ENCODE data around the gene NOD2. TPM values are rescaled to one million over a fixed set of nuclear protein-coding genes. Genes with fewer than 3 reads are reported as not detected.
A peak's percentile ranks its signal among the peaks of the same experiment; 100 is the strongest.

Gene NOD2
- total RNA-seq, 1 donor from 2014 or later = 0.63 TPM

DNA sequence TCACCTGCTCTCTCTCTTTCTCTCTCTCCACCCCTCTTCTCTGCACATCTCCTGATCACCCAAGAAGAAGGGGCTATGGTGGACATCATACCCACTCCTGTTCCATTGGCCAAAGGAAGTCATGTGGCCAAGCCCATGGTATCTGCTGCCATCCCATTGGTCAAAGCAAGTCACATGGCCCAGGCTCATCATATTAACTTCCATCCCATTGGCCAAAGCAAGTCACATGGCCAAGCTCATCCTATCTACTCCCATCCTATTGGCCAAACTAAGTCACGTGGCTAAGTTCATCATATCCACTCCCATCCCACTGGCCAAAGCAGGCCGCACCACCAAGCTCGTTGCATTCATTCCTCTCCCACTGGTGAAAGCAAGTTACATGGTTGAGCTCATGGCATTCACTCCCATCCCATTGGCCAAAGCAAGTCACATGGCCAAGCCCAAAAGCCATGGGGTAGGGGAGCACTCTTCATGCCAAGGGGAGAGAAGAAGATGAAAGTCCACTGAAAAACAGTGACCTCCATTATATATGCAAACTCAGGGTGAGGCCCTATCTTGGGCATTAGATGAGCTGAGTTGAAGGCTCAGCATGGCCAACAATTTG is 41.5 kb upstream of the NOD2 start:
- no peak for DNase-seq (ENCODE audit: low spot score in 2 of 2, unreplicated experiment in 2 of 2)
- H3K27ac Mint-ChIP-seq = no peak overlapping the region
- no peaks in the 10 kb centered on the region for H3K27me3 Mint-ChIP-seq (ENCODE audit: low read depth)
- peaks cover 12% of the 10 kb centered on the region for H3K36me3 Mint-ChIP-seq
- TF ChIP-seq, protein P1, sequence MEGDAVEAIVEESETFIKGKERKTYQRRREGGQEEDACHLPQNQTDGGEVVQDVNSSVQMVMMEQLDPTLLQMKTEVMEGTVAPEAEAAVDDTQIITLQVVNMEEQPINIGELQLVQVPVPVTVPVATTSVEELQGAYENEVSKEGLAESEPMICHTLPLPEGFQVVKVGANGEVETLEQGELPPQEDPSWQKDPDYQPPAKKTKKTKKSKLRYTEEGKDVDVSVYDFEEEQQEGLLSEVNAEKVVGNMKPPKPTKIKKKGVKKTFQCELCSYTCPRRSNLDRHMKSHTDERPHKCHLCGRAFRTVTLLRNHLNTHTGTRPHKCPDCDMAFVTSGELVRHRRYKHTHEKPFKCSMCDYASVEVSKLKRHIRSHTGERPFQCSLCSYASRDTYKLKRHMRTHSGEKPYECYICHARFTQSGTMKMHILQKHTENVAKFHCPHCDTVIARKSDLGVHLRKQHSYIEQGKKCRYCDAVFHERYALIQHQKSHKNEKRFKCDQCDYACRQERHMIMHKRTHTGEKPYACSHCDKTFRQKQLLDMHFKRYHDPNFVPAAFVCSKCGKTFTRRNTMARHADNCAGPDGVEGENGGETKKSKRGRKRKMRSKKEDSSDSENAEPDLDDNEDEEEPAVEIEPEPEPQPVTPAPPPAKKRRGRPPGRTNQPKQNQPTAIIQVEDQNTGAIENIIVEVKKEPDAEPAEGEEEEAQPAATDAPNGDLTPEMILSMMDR (IDR thresholded peaks at IDR 0.05; ENCODE audit: unreplicated experiment) = no peak
- no peak overlapping the region for H3K4me3 Mint-ChIP-seq
- H3K4me1 Mint-ChIP-seq = peaks cover 6% of the 10 kb centered on the region
- H3K9me3 Mint-ChIP-seq = peaks cover 5% of the 10 kb centered on the region

DNA sequence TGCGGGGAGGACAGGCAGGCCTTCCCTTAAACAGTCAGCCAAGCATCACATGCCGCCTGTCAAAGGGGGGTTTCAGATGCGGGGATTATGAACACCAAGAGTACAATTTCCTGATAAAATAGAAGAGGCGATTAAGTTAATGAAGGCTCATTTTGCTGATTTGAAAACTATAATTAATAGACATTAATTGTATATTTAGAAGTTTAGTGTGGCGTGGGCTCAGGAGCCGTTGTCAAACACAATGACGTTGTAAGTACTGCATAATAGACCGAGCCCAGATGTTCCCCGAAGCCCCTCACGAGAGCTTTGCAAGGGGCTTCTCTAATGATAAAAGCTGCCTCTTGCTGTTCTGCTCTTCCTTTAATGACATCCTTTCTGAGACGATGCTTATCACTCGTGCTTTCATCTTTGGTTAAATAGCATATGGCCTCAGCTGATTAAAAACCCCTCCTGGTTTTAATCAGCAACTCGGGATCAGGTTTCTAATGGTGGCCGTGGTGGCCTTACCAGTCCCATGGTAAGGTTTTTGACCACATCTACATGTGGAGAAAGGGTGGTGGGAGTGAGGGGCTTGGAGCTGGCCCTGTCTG is 40.5 kb upstream of the NOD2 start:
- TF ChIP-seq, protein P1 (IDR thresholded peaks at IDR 0.05; ENCODE audit: unreplicated experiment) = no peak
- DNase-seq (ENCODE audit: low spot score in 2 of 2, unreplicated experiment in 2 of 2) = no peak
- Mint-ChIP-seq H3K27ac (peak overlapping the region; percentile 53), H3K9me3 (peaks cover 5% of the 10 kb centered on the region), H3K27me3 (ENCODE audit: low read depth) (no peaks in the 10 kb centered on the region), H3K36me3 (peaks cover 12% of the 10 kb centered on the region), H3K4me3 (no peak overlapping the region), H3K4me1 (peaks cover 11% of the 10 kb centered on the region)

DNA sequence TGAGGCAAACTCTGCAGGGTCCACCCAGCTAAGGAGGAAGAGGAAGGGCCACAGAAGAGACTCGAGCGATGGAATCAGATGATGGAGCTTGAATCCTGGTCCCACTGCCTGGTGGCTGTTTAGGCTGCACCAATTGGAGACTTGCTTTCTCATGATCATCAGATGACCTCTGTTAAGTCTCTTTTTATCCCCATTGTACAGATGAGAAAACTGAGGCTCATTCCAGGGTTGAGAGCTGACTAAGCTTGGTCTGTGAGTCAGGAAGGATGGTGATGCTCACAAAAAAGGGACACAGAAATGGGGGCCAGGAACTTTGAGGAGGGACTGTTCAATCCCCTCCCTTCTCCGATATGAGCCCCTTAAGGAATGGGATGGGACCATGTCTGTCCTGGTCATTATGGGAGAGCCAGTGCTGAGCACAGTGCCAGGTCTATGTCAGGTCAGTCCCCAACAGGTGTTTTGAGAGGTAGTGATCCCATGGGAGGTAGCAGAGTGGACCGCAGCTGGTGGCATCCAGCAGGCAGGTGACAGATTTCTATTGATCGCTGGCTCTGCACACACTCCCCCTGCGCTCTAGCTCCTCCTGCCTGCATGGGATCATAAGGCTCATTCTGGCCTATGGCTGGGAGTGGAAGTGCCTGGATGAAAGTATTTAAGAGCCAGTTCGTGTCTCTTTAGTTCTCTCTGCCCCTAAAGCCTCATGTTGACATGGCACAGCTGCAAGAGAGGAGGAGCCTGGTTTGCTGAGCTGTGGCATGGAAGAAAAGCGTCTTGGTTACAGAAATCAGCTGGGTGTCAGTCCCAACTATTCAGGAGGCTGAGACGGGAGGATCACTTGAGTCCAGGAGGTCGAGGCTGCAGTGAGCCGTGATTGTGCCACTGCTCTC is 39.5 kb upstream of the NOD2 start:
- TF ChIP-seq, protein P1 (IDR thresholded peaks at IDR 0.05; ENCODE audit: unreplicated experiment) = no peak
- peaks cover 4% of the 10 kb centered on the region for H3K36me3 Mint-ChIP-seq
- no peaks in the 10 kb centered on the region for H3K27me3 Mint-ChIP-seq (ENCODE audit: low read depth)
- H3K27ac Mint-ChIP-seq = no peak overlapping the region
- H3K4me1 Mint-ChIP-seq = peaks cover 11% of the 10 kb centered on the region
- no peak for DNase-seq (ENCODE audit: low spot score in 2 of 2, unreplicated experiment in 2 of 2)
- peaks cover 5% of the 10 kb centered on the region for H3K9me3 Mint-ChIP-seq
- no peak overlapping the region for H3K4me3 Mint-ChIP-seq

DNA sequence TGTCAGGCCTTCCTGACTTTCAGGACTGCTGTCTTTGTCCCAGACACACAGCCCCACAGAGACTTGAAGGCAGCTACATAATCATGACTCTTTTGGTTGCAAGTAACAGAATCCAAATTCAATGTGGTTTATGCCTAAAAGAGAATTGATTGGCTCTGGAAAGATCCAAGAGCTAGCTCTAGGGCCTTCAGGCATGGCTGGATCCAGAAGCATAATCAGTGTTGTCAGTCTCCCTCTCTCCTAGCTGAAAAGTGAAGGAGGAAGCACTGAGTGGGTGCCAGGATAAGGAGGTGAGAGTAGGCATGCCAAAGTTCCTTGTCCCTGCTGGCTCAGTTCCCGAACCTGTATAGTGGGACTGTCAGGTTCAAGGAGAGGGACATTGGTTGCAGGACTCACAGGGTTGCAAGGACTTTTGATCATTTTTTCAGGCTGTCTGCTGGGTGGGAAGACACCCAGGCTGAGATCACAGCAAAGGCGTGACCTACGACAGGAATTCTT is 37.8 kb upstream of the NOD2 start:
- TF ChIP-seq, protein P1 (IDR thresholded peaks at IDR 0.05; ENCODE audit: unreplicated experiment) = no peak

DNA sequence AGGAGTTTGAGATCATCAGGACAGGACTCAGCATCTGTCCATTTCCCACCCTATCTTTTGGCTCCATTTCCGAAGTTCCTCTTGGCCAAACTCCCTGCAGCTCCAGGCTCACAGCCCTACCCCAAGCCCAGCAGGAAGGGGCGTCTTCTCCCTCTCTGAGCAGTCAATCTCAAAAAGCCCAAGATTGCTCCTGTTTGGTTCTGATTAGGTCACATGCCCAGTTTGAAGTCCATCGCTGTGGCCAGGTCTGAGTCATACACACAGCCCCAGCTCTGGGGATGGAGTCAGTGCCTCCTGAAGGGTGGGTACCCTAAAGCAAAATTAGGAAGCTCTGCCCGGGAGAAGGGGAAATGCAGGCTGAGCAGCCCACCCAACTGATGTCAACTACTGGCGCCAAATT is 36.2 kb upstream of the NOD2 start:
- Mint-ChIP-seq H3K36me3 (no peaks in the 10 kb centered on the region), H3K27ac (no peak overlapping the region), H3K4me3 (no peak overlapping the region), H3K27me3 (ENCODE audit: low read depth) (no peaks in the 10 kb centered on the region), H3K4me1 (peaks cover 13% of the 10 kb centered on the region), H3K9me3 (no peaks in the 10 kb centered on the region)
- DNase-seq (ENCODE audit: low spot score in 2 of 2, unreplicated experiment in 2 of 2) = no peak
- TF ChIP-seq, protein P1 (IDR thresholded peaks at IDR 0.05; ENCODE audit: unreplicated experiment) = no peak

More for the DNA sequence above, 37.8 kb upstream of the NOD2 start:
- H3K27ac Mint-ChIP-seq = no peak overlapping the region
- H3K27me3 Mint-ChIP-seq (ENCODE audit: low read depth) = no peaks in the 10 kb centered on the region
- peaks cover 13% of the 10 kb centered on the region for H3K4me1 Mint-ChIP-seq
- H3K36me3 Mint-ChIP-seq = no peaks in the 10 kb centered on the region
- peaks cover 5% of the 10 kb centered on the region for H3K9me3 Mint-ChIP-seq
- no peak overlapping the region for H3K4me3 Mint-ChIP-seq
- DNase-seq (ENCODE audit: low spot score in 2 of 2, unreplicated experiment in 2 of 2) = no peak
